NCI-H187 (cell line): ENCODE data around the gene FBN3.

Source experiments
- DNase-seq, 2 experiments: peaks; one replicate each; lab custom pipeline; 2025; lab: John Stamatoyannopoulos, UW

FBN3 gene

DNA sequence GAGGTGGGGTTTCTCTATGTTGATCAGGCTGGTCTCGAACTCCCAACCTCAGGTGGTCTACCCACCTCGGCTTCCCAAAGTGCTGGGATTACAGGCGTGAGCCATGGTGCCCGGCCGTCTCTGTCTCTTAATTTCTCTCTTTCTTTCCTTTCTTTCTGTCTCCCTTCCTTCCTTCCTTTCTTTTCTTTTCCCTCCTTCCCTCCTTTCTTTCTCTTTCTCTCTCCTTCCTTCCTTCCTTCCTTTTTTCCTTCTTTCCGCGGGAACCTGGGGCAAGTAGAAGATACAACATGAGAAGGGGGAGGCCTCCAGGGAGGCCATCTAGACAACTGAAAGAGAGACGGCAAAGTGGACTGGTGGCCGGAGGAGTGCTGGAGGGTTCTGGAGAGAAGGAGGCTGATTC is 128.7 kb downstream of the FBN3 start:
- DNase-seq = no peak

DNA sequence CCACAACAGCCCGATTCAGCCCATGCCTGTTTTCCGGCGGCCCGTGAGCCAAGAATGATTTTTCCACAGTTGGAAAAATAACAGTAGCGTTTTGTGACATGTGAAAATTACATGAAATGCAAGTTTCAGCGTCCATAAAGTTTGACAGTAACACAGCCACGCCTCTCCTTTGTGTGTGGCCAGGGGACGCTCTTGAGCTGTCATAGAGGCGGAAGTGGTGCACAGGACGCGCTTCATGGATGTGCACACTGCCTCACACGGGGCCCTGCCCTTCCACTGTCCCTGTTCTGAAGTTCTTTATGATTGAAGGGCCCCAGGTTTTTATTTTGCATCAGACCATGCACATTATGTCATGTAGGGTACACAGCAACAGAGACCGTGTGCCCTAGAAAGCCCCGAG is 131.6 kb downstream of the FBN3 start:
- no peak for DNase-seq
